Measurements from ENCODE around the gene SOWAHC.
"Not testable (repeated sequence)": the region's sequence is repeated elsewhere in the genome, so short reads cannot be mapped to it uniquely, and the experiment has no call there.

SOWAHC gene

DNA sequence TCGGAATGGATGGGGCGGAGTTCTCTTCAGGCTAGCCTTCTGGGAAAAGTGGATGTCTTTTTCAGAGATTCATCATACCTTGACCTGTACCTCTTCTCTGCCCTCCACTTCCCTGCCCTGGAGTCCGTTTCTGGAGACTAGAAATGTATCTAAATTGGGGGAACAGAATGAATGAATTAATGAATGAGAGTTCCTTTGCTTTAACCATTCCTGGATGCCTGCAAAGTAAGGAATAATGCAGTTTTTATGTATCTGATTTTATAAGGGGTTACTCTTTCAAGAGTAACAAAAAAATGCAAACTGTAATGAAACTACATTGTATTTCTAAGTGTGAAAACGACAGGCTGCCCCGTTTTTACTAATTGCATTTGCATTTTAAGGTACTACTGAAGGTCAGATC lies 2.0 kb downstream of the SOWAHC start:
- no peak for DNase-seq

DNA sequence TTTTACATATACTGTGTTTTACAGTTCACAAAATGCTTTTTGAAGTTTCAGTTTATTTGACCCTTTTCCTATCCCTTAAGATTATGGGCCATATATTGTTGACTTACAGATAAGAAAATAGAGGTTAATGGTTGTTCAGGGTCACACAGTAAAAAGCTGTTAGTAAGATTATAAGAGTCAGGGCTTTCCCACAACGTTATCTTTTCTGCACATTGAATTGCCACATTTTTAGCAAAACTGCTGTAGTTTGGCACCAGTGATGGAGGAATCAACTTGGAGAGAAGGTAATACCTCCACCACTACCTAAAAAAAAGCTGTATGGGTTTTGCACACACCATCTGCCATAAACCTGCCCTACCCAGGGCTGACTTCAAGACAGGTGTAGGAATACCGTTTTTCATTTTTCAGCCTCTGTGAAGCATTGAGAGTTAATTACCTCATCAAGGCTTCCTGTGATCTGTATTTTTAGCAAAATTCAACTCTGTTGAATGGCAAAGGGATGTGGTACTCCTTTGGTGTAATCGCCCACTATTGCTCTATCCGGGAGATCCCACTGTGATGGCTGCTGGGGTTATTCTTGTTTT lies 5.0 kb downstream of the SOWAHC start:
- no peak for DNase-seq

DNA sequence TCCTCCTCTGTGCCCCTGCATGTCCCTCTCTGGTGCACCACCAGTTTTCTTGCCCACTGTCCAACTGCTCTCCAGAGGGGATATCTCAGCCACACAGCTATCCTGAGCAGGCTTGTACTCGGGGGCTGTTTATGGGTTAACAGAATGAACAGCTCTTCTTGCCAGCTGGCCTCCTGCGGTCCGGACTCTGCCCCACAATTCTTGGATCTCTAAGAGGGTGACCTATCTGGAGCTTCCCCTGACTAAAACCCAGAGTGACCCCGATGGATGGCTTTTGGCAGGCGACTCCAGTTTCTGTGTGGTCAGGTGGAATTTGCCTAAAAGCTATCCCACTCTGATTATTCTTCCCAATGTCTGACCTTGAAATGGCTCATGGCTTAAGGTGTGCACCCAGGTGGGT lies 9.1 kb downstream of the SOWAHC start:
- no peak for DNase-seq

DNA sequence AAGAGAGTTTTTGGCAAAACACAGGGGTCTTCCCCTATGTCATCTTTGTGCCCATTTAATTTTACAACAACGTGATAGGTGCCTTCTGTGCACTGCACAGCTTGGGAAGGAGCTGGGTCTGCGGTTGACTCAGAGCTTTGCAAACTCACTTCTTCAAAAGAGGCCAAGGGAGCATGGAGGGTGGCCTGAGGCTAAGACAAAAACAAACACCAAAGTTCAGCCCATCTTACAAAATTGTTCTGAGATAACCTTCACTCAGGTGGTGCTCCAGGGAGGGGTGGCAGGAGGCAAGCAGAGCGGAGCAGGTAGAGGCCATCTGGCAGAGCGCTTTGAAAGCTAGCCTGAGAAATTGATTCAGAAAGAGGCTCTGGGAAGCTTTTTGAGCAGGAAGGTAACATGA lies 9.8 kb downstream of the SOWAHC start:
- no peak for DNase-seq

DNA sequence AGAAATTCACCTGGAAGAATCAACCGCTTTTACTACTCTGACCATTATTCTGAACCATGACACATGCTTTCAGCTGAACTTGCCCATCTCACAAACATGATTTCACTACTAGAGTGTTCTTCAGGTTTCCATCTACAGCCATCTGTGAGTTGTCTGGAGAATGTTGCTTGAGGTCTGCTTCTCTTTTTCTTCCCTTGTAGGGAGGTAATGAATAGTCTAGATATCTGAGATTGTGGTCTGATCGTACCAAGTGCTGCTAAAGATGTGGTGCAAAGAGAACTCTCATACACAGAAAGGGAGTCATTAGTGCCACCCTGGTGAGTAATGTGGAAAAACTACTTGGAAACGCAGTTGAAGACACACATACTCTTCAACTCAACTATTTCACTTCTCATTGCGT lies 10.2 kb downstream of the SOWAHC start:
- no peak for DNase-seq

DNA sequence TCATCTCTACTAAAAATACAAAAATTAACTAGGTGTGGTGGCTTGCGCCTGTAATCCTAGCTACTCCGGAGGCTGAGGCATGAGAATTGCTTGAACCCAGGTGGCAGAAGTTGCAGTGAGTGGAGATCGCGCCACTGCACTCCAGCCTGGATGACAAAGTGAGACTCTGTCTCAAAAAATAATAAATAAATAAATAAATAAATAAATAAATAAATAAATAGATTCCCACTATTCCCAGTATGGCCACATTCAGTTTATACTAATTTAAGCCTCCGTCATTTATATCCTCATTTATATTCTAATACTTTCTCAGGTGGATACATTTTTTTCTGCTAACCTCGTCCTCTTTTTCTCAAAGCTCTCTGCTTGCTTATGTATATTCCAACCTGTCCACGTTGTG lies 14.2 kb downstream of the SOWAHC start:
- not testable (repeated sequence) for DNase-seq

DNA sequence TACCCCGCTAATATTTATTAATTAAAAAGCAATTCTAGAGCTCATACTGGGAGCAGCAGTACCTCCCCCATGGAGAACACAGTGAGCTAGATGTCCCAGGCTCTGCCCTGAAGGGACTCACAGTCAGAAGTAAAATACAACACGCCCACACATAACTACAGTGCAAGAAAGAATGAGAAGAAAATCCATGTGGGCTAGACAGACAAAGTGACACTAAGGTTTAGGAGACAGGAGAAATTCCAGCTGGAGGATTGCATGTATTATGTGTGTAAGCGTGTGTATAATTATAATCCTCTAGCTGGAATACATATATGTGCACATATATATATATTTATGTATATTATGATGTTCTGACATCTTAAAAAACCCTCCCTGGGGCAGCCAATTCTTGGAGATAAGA lies 15.7 kb downstream of the SOWAHC start:
- DNase-seq: no peak

DNA sequence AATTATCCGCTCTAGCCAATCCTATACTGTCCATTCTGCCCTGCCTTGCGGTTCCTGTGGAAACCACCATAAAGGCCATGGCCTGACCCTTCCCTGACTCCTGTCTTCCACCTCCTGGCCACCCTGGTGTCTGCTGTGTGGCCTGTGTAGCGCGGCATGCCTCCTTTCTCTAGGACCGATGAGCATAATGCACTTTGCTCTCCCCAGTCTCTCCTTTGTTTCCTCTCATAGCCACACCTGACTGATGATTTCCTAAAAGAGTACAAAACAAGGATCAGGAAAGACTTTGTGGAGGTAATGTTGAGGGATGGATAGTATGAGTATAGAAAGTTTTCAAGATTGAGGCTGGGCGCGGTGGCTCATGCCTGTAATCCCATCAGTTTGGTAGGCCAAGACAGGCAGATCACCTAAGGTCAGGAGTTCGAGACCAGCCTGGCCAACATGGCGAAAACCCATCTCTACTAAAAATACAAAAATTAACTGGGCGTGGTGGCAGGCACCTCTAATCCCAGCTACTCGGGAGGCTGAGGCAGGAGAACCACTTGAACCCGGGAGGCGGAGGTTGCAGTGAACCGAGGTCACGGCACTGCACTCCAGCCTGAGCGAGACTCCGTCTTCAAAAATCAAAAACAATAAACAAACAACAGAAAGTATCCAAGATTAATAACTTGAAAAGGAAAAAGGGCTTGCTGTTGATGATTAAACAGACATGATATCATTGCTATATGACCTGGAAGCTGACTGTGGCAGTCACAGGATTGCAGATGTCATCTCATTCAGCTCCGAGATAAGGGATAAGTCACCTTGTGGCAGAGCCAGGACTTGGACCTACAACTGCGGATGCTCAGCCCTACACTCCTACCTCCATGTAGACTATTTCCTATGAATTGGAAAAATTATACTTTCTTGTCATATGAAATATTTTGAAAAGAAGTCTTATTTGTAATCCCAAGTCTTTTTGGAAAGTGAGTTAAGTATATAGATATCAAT lies 16.6 kb downstream of the SOWAHC start:
- DNase-seq: no peak

DNA sequence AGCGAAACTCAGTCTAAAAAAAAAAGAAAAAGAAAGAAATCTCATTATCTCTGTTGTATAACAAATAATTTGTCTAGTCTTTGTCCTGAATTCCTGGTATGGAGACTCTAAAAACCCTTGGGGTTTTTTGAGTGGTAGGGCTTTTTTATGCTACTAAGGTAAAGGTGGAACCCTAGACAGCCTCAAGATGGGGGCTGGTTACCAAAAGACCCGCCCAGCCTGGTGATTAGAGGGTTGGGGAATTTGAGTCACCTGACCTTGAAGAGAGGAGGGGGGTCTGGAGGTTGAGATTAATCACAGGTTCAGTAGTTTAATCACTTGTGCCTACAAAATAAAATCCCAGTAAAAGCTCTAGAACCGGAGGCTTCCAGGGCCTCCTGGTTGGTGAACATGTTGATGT lies 17.6 kb downstream of the SOWAHC start:
- DNase-seq: no peak

DNA sequence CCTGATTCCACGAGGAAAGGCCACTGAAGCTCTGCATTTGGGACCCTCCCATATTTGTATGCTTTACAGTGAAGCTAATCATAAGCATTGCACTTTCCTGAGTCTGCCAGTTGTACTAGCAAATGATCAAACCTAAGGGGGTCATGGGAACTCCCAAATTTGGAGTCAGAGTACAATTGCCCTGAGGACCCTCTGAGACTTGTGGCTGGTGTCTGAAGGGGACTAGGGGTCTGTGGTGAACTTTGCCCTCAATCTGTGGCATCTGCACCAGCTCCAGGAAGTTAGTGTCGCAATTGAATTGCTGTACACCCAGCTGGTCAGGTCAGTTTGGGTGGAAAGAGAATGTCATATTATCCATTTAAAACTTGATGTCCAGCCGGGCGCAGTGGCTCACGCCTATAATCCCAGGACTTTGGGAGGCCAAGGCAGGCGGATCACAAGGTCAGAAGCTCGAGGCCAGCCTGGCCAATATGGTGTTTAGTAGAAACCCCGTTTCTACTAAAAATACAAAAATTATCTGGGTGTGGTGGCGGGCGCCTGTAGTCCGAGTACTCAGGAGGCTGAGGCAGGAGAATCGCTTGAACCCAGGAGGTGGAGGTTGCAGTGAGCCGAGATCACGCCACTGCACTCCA lies 18.1 kb downstream of the SOWAHC start:
- no peak for DNase-seq

DNA sequence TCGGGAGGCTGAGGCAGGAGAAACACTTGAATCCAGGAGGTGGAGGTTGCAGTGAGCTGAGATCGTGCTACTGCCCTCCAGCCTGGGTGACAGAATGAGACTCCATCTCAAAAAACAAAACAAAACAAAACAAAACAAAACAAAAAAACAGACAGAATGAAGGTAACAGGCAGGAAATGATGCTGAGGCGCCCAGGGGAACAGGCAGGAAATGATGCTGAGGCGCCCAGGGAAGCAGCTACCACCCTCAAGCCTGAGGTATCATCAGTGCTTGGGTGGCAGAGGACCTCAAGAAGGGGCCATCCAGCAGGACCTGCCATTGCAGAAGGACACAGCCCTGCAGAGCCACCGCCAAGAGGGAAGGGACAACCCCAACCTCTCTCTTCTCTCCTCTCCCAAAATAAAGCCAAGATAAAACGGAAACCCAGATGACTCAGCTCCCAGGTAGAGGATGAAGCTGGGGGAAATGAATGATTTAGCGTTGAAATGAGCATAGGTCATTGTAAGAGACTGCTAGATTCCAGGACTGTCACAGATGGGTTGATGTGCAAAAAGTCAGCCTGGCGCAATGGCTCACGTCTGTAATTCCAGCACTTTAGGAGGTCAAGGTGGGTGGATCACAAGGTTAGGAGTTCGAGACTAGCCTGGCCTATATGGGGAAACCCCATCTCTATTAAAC lies 19.3 kb downstream of the SOWAHC start:
- no peak for DNase-seq

DNA sequence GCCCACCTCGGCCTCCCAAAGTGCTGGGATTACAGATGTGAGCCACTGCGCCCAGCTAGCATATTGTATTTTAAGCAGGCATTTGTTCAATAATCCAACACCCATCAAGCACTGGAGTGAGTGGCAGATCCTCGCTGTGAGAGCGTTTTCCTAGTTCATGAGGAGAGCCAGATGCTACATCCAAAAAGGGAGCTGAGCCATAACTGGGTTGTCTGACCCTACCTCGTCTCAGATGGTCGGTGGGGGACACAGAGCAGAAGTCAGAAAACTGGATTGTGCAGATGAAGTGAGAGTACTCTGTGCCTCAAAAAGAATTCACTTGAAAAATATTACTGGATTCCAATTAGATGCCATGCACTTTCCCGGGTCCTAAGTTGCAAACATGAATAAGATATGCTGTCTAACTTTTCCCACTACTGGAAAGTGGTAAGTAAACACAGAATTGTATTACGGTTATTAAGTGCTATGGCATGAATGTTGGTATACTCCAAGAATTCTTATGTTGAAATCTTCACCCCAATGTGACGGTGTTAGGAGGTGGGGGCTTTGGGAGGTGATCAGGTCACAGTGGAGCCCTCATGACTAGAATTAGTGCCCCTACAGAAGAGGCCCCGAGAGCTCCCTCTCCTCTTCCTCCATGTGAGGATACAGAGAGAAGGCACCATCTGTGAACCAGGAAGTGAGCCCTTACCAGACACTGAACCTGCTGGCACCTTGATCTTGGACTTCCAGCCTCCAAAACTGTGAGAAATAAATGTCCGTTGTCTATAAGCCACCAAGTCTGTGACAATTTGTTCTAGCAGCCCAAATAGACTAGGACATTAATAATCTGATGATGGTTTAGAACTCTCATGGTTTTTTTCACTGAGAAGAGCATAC lies 21.5 kb downstream of the SOWAHC start:
- no peak for DNase-seq

DNA sequence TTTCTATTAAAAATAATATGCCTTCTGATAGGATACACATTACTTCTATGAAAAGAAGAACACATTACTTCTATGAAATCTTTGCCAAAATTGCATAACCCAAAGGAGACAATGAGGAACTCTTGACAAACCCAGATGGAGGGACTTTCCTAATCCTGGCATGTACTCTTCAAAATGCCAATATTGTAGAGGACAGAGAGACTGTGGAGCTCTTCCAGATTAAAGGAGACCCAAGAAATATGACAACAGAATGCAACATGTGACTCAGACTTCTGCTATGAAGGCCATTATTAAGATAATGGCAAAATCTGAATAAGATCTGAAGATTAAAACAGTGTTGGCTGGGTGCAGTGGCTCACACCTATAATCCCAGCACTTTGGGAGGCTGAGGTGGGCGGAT lies 22.2 kb downstream of the SOWAHC start:
- no peak for DNase-seq

DNA sequence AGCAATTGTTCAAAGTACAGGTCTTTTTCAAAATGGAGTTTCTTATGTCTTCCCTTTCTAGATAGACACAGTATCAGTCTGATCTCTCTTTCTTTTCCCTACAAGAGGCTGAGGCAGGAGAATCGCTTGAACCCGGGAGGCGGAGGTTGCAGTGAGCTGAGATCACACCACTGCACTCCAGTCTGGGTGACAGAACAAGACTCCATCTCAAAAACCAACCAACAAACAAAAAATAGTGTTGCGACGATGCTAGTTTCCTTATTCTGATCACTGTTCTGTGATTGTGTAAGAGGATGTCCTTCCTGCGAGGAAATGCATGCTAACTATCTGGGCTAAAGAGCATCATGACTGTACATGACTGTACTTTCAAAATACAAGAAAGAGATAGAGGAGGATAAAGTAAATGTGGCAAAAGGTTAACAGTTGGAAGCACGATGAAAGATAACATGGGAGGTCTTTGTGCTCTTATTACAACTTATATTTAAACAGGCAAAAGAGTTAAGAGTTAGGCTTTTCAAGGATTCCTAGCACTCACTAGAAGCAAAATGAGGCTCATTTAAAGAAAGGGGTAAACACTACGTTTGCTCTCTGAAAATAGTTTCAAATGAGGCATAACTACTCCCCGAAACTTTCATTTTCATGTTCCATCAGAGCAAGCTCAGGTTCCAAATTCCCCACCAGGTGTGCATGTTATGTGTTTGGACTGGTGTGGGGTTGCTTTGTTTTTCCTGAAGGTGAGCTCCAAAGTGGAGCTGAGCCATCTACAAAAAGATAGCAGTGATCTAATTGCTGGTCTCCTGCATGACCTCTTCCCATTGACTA lies 23.8 kb downstream of the SOWAHC start:
- DNase-seq: no peak

DNA sequence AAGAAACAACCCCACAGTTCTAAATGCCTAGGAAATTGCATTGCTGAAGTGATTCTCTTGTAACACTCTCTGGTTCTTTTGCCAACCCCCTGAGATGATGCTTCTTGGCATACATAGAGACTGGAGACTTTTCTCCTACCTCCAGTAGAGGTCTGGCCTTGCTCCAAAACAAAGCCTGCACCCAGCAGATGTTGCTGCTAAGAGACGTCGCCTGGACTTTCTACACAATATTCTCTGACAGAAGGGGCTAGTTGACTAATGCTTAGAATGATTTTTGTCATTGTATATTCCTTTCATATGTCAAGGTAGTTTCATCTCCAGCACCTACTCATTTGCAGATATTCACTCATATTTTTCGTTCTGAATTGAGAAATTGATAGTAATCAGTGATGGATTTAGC lies 24.6 kb downstream of the SOWAHC start:
- DNase-seq: no peak

DNA sequence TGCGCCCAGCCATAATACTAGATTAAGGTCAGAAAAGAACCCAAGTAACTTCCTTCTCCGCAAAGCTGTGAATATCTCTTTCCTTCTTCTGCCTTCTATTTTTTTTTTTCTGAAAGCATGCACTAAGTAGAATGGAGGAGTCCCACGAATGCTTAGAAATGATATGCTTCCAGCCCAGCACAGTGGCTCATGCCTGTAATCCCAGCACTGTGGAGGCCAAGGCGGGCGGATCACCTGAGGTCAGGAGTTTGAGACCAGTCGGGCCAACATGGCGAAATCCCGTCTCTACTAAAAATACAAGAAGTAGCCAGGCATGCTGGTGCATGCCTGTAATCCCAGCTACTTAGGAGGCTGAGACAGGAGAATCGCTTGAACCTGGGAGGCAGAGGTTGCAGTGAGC lies 25.8 kb downstream of the SOWAHC start:
- not testable (repeated sequence) for DNase-seq

DNA sequence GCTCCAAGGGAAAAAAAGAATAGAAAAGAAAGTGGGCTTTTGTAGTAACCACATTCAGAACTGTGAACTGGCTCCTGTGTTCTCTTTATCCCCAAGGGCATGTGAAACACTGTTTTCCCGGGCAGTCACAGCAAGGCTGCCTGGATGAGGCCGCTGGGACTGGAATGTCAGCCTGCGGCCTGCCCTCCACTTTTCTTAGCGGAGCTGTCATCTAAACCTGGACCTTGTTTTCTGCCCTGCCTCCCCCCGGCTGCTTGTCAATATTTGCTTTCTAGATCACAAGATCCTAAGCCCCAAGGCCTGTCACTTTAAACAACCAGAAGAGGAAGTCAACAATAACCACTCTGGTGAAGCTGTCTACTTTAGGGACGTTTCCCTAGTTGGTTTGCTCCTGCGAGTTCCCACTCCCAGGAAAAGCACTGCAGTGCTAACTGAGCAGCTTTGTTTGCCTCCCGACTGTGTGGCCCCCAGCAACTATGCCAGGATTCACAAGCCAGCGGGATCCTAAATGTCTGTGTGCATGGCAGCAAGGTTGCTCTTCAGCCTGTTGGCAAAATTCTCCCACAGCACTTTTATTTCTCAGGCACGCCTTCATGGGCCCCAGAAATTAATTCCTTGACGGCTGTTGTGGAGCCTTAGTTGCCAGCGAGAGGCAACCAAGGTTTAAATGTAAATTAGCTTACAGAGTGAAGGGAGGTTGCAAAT lies 30.6 kb downstream of the SOWAHC start:
- DNase-seq: no peak

DNA sequence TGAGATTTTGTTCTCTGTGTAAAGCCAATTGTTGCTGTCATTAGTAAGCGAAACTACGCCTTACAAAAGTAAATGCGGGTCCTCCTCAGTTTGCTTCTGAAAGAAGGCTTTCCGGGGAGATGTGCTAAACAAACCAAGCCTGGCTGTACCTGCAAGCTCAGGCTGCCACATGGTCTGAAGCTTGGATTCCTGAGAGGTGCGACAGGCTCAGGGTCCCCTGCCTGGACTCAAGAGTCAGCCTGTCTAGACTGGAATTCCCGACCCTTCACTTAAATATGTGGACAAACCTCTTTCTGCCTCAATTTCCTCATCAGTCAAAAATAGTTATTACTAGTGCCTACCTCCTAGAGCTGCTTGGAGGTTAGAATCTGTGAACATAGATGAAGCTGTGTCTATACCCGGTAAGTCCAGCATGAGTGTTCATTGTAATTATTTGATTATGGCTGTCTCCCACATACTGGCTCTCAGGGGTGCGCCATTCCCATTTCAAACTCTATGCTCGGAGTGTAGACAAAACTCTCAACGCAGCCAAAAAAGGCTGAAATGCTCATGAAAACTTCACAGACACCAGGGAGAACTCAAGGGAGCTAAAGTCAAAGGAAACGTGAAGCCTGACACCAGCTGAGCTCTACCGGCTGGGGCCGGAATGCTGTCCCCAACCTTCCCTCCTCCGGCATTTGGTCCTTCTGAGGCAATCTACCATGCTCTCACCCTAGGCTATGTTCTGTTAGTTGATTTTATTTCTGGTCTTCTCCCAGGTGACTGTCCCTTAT lies 31.4 kb downstream of the SOWAHC start:
- no peak for DNase-seq

DNA sequence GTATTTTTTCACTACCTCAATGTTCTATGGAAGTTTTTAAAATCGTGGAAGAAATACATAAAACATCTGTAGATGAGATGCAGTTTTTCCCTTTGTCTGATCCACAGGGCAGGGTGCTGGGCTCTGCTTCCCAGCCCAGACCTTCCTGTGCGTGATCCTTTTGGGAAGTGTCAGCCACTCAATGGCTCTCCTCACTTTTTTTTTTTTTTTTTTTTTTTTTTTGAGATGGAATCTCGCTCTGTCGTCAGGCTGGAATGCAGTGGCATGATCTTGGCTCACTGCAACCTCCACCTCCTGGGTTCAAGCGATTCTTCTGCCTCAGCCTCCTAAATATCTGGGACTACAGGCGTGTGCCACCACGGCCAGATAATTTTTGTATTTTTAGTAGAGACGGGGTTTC lies 32.8 kb downstream of the SOWAHC start:
- no peak for DNase-seq

DNA sequence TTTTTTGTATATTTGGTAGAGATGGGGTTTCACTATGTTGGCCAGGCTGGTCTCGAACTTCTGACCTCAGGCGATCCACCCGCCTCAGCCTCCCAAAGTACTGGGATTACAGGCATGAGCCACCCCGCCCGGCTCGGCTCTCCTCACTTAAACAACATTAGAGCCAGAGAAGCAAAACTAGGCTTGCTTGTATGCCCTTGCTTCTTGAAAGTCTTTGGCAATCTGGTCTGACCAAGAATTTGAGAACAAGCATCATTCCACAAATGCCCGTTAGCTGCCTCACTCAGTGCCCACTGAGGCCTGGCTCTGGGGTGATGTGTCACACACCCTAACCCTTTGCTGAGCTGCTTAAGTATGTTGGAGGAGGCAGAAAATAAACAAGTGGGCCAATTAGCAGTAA lies 33.5 kb downstream of the SOWAHC start:
- DNase-seq: no peak

Measured in NCI-H2081 treated with DMSO at 0.1 percent for 48 hours (cell line).